Measurements from ENCODE around the gene CTIF.

GRCh38 chr18:48636436-48636835 is 97.6 kb downstream of the CTIF start:
- TF ChIP-seq RAD21 (conservative IDR thresholded peaks at IDR 0.05): no peak
- no peak for TF ChIP-seq CTCF (IDR thresholded peaks at IDR 0.05; ENCODE audit: poor library complexity, severe bottlenecking)
- TF ChIP-seq TAF1 (IDR thresholded peaks at IDR 0.05; ENCODE audit: low read depth): no peak
- TF ChIP-seq, protein P1, sequence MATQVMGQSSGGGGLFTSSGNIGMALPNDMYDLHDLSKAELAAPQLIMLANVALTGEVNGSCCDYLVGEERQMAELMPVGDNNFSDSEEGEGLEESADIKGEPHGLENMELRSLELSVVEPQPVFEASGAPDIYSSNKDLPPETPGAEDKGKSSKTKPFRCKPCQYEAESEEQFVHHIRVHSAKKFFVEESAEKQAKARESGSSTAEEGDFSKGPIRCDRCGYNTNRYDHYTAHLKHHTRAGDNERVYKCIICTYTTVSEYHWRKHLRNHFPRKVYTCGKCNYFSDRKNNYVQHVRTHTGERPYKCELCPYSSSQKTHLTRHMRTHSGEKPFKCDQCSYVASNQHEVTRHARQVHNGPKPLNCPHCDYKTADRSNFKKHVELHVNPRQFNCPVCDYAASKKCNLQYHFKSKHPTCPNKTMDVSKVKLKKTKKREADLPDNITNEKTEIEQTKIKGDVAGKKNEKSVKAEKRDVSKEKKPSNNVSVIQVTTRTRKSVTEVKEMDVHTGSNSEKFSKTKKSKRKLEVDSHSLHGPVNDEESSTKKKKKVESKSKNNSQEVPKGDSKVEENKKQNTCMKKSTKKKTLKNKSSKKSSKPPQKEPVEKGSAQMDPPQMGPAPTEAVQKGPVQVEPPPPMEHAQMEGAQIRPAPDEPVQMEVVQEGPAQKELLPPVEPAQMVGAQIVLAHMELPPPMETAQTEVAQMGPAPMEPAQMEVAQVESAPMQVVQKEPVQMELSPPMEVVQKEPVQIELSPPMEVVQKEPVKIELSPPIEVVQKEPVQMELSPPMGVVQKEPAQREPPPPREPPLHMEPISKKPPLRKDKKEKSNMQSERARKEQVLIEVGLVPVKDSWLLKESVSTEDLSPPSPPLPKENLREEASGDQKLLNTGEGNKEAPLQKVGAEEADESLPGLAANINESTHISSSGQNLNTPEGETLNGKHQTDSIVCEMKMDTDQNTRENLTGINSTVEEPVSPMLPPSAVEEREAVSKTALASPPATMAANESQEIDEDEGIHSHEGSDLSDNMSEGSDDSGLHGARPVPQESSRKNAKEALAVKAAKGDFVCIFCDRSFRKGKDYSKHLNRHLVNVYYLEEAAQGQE (IDR thresholded peaks at IDR 0.05; ENCODE audit: borderline replicate concordance): no peak
- no peak for TF ChIP-seq EP300 (conservative IDR thresholded peaks at IDR 0.05; ENCODE audit: poor library complexity, severe bottlenecking)

Measured in neural cell (in vitro differentiated cells).